ENCODE results near the gene STIMATE.

DNA sequence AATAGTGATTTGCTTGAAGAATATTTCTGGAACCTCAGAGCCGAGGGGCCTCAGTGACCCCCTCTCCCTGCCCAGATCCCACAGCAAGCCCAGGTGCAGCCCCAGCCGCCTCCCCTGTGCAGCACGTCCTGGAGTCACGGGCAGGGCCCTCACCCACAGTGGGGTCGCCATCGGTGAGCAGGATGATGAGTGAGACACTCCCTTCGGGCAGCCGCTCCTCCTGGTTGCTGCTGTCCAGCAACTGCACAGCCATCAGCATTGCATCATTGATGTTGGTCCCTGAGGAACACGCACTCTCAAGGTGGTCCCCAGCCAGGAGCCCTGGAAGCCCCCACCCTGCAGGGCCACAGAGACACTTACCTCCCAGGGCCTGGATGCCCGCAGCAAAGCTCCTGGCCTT lies 73.3 kb downstream of the STIMATE start:
- TF ChIP-seq, protein P1, sequence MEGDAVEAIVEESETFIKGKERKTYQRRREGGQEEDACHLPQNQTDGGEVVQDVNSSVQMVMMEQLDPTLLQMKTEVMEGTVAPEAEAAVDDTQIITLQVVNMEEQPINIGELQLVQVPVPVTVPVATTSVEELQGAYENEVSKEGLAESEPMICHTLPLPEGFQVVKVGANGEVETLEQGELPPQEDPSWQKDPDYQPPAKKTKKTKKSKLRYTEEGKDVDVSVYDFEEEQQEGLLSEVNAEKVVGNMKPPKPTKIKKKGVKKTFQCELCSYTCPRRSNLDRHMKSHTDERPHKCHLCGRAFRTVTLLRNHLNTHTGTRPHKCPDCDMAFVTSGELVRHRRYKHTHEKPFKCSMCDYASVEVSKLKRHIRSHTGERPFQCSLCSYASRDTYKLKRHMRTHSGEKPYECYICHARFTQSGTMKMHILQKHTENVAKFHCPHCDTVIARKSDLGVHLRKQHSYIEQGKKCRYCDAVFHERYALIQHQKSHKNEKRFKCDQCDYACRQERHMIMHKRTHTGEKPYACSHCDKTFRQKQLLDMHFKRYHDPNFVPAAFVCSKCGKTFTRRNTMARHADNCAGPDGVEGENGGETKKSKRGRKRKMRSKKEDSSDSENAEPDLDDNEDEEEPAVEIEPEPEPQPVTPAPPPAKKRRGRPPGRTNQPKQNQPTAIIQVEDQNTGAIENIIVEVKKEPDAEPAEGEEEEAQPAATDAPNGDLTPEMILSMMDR (conservative IDR thresholded peaks at IDR 0.05): no peak
- no peak for TF ChIP-seq ZFX (IDR thresholded peaks at IDR 0.05)
